HFFc6 (cell line): ENCODE data around the gene SKA1. TPM values are rescaled to one million over a fixed set of nuclear protein-coding genes. Genes with fewer than 3 reads are reported as not detected.
A peak's percentile ranks its signal among the peaks of the same experiment; 100 is the strongest.
"Not testable (repeated sequence)": the region's sequence is repeated elsewhere in the genome, so short reads cannot be mapped to it uniquely, and the experiment has no call there.

Experiments used
- DNase-seq: peaks from one replicate; pipeline ENCODE4 v3.0.0-alpha.2; 2018
- H3K27ac Mint-ChIP-seq: 2 replicates; pipeline ENCODE4 v1.8.0; 2020; ENCODE audit warnings: mild to moderate bottlenecking, mixed read lengths
- H3K27me3 Mint-ChIP-seq: 2 replicates; pipeline ENCODE4 v1.8.0; 2021; ENCODE audit warnings: mild to moderate bottlenecking, moderate library complexity, mixed read lengths; ENCODE audit not compliant: insufficient read depth
- H3K36me3 Mint-ChIP-seq: 2 replicates; pipeline ENCODE4 v1.8.0; 2021; ENCODE audit warnings: low read depth, mixed read lengths
- H3K4me1 Mint-ChIP-seq: 2 replicates; pipeline ENCODE4 v1.8.0; 2020; ENCODE audit warnings: low read depth, mixed read lengths
- H3K4me3 Mint-ChIP-seq: 2 replicates; pipeline ENCODE4 v1.8.0; 2020; ENCODE audit warnings: mild to moderate bottlenecking, moderate library complexity, mixed read lengths
- H3K9me3 Mint-ChIP-seq: 2 replicates; pipeline ENCODE4 v1.8.0; 2020; ENCODE audit warnings: mild to moderate bottlenecking, mixed read lengths
- CTCF ChIP-seq: fragments of 200-600 bp; sonication (generic); IDR thresholded peaks from 2 replicates; pipeline ENCODE4 v1.5.0; 2021; ENCODE audit warnings: antibody characterized with exemption, mild to moderate bottlenecking
- total RNA-seq, 6 experiments: library from RNA; stranded (reverse); fragmentation: NEBNext Ultra II Directional; extraction: Animal tissue kit (Norgen Biotek cat#: 25700); gene quantifications; 2 replicates in 1 of 6; 3 replicates in 5 of 6; pipeline ENCODE4 v1.2.3, GENCODE V29; 2021

Gene SKA1
- total RNA-seq, 6 experiments from 2014 or later, result 8.2 to 18.0 (median 15.7) TPM

- no peak overlapping the region for H3K4me3 Mint-ChIP-seq
- peak; percentile 84 for TF ChIP-seq CTCF
- H3K27me3 Mint-ChIP-seq, result peaks cover 5% of the 10 kb centered on the region
- no peaks in the 10 kb centered on the region for H3K36me3 Mint-ChIP-seq
- H3K27ac Mint-ChIP-seq, result no peak overlapping the region
- no peaks in the 10 kb centered on the region for H3K9me3 Mint-ChIP-seq
- DNase-seq, result peak; percentile 7
- H3K4me1 Mint-ChIP-seq, result no peaks in the 10 kb centered on the region
These were observed 54.5 kb downstream of the SKA1 start for GRCh38 chr18:50429207-50429948.

- Mint-ChIP-seq H3K27me3 (peaks cover 5% of the 10 kb centered on the region; the same call in 1 of the 2 replicates), H3K4me1 (no peaks in the 10 kb centered on the region), H3K9me3 (no peaks in the 10 kb centered on the region), H3K4me3 (no peak overlapping the region), H3K27ac (no peak overlapping the region), H3K36me3 (no peaks in the 10 kb centered on the region)
- TF ChIP-seq CTCF, result no peak
- no peak for DNase-seq
These were observed 58.1 kb downstream of the SKA1 start for GRCh38 chr18:50432915-50433314.

GRCh38 chr18:50436742-50437141 is 61.9 kb downstream of the SKA1 start:
- H3K36me3 Mint-ChIP-seq, H3K27me3 Mint-ChIP-seq, H3K9me3 Mint-ChIP-seq, H3K4me1 Mint-ChIP-seq, DNase-seq, H3K27ac Mint-ChIP-seq, H3K4me3 Mint-ChIP-seq: not testable (repeated sequence)

GRCh38 chr18:50439460-50440015 is 64.7 kb downstream of the SKA1 start:
- no peaks in the 10 kb centered on the region for H3K4me1 Mint-ChIP-seq
- no peaks in the 10 kb centered on the region for H3K36me3 Mint-ChIP-seq
- no peak overlapping the region for H3K4me3 Mint-ChIP-seq
- H3K27ac Mint-ChIP-seq, result no peak overlapping the region
- no peaks in the 10 kb centered on the region for H3K9me3 Mint-ChIP-seq
- no peak for DNase-seq
- peaks cover 3% of the 10 kb centered on the region; the same call in 1 of the 2 replicates for H3K27me3 Mint-ChIP-seq
- TF ChIP-seq CTCF, result no peak

- no peak for TF ChIP-seq CTCF
- Mint-ChIP-seq H3K4me1 (no peaks in the 10 kb centered on the region), H3K4me3 (no peak overlapping the region), H3K27ac (no peak overlapping the region), H3K36me3 (0 out of 2 replicates have a peak, but pooled peaks cover 7% of the 10 kb centered on the region), H3K9me3 (peaks cover 7% of the 10 kb centered on the region), H3K27me3 (no peaks in the 10 kb centered on the region)
- DNase-seq, result no peak
These were observed 66.2 kb downstream of the SKA1 start for GRCh38 chr18:50441016-50441415.

GRCh38 chr18:50441501-50441900 is 66.7 kb downstream of the SKA1 start:
- no peak for DNase-seq
- Mint-ChIP-seq H3K9me3 (peaks cover 12% of the 10 kb centered on the region), H3K4me3 (no peak overlapping the region), H3K27ac (no peak overlapping the region), H3K4me1 (no peaks in the 10 kb centered on the region), H3K36me3 (0 out of 2 replicates have a peak, but pooled peaks cover 7% of the 10 kb centered on the region), H3K27me3 (no peaks in the 10 kb centered on the region)
- no peak for TF ChIP-seq CTCF
